ENCODE measurements around the gene FBXL14.

FBXL14 gene

DNA sequence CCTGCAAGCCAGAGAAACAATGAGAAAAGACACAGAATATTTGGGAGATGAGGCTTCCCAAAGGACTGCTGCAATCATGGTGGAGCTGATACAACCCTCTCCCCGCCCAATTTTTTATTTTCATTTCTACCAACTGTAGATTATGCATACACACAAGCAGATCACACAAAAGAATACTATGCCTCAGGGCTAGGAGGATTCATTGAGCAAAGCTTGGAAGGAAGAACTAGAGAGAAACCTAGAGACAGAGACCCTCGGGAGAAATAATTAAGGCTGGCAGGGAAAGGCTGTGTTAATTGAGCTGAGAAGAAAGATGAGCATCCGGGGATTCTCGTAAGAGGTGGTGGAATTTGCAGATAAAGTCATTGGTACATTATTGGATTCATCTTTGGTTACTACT, 24.8 kb upstream of the FBXL14 start:
- no peak for DNase-seq (ENCODE audit: extremely low spot score)
- ChIA-PET CTCF (no interaction called here), POLR2A (no interaction called here)
- TF ChIP-seq HDGF (IDR thresholded peaks at IDR 0.05; ENCODE audit: borderline replicate concordance) (no peak), SP1 (IDR thresholded peaks at IDR 0.05) (no peak), FOXM1 (IDR thresholded peaks at IDR 0.05; ENCODE audit: borderline replicate concordance) (no peak), ELF4 (IDR thresholded peaks at IDR 0.05) (no peak), ZNF384 (IDR thresholded peaks at IDR 0.05) (no peak), FOXK2 (IDR thresholded peaks at IDR 0.05) (no peak), NFRKB (IDR thresholded peaks at IDR 0.05) (no peak), CTBP1 (IDR thresholded peaks at IDR 0.05; ENCODE audit: borderline replicate concordance) (no peak), L3MBTL2 (conservative IDR thresholded peaks at IDR 0.05) (no peak), BHLHE40 (IDR thresholded peaks at IDR 0.05; ENCODE audit: borderline replicate concordance) (no peak), FOXA1 (IDR thresholded peaks at IDR 0.05) (no peak), TARDBP (IDR thresholded peaks at IDR 0.05) (no peak), LEF1 (IDR thresholded peaks at IDR 0.05; ENCODE audit: borderline replicate concordance) (no peak), SUZ12 (IDR thresholded peaks at IDR 0.05) (no peak), ARNT (IDR thresholded peaks at IDR 0.05) (no peak)
- TF ChIP-seq, protein P1, sequence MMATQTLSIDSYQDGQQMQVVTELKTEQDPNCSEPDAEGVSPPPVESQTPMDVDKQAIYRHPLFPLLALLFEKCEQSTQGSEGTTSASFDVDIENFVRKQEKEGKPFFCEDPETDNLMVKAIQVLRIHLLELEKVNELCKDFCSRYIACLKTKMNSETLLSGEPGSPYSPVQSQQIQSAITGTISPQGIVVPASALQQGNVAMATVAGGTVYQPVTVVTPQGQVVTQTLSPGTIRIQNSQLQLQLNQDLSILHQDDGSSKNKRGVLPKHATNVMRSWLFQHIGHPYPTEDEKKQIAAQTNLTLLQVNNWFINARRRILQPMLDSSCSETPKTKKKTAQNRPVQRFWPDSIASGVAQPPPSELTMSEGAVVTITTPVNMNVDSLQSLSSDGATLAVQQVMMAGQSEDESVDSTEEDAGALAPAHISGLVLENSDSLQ (IDR thresholded peaks at IDR 0.05): no peak

DNA sequence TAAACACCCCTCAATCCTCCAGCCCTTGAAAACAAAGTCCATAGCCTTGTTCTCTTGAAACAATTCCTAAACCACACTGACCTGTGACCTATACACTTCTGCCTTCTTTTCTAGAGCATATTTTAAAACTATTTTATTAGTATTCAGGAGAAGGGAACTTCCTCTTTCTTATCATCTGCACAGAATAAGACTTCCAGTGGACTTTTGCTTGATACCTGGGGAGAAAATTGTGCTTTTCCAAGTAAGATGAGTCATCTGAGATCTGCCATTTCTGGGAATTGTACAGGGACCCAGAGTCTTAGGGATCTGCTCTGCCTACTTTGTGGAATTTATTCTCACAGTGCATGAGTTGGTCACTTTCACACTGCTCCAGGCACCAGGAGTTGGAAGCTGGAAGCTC, 24.1 kb upstream of the FBXL14 start:
- POLR2A ChIA-PET: no interaction called here
- no peak for TF ChIP-seq CTBP1 (IDR thresholded peaks at IDR 0.05; ENCODE audit: borderline replicate concordance)
- no peak for TF ChIP-seq HDGF (IDR thresholded peaks at IDR 0.05; ENCODE audit: borderline replicate concordance)
- no peak for TF ChIP-seq FOXK2 (IDR thresholded peaks at IDR 0.05)
- no peak for TF ChIP-seq LEF1 (IDR thresholded peaks at IDR 0.05; ENCODE audit: borderline replicate concordance)
- TF ChIP-seq TARDBP (IDR thresholded peaks at IDR 0.05): no peak
- no peak for TF ChIP-seq ELF4 (IDR thresholded peaks at IDR 0.05)
- TF ChIP-seq ARNT (IDR thresholded peaks at IDR 0.05): no peak
- TF ChIP-seq NFRKB (IDR thresholded peaks at IDR 0.05): no peak
- no peak for TF ChIP-seq FOXA1 (IDR thresholded peaks at IDR 0.05)
- TF ChIP-seq BHLHE40 (IDR thresholded peaks at IDR 0.05; ENCODE audit: borderline replicate concordance): no peak
- TF ChIP-seq, protein P1 (IDR thresholded peaks at IDR 0.05): no peak
- TF ChIP-seq L3MBTL2 (conservative IDR thresholded peaks at IDR 0.05): no peak
- TF ChIP-seq ZNF384 (IDR thresholded peaks at IDR 0.05): no peak
- TF ChIP-seq SP1 (IDR thresholded peaks at IDR 0.05): no peak
- no peak for TF ChIP-seq FOXM1 (IDR thresholded peaks at IDR 0.05; ENCODE audit: borderline replicate concordance)
- TF ChIP-seq SUZ12 (IDR thresholded peaks at IDR 0.05): no peak
- CTCF ChIA-PET: no interaction called here
- no peak for DNase-seq (ENCODE audit: extremely low spot score)

DNA sequence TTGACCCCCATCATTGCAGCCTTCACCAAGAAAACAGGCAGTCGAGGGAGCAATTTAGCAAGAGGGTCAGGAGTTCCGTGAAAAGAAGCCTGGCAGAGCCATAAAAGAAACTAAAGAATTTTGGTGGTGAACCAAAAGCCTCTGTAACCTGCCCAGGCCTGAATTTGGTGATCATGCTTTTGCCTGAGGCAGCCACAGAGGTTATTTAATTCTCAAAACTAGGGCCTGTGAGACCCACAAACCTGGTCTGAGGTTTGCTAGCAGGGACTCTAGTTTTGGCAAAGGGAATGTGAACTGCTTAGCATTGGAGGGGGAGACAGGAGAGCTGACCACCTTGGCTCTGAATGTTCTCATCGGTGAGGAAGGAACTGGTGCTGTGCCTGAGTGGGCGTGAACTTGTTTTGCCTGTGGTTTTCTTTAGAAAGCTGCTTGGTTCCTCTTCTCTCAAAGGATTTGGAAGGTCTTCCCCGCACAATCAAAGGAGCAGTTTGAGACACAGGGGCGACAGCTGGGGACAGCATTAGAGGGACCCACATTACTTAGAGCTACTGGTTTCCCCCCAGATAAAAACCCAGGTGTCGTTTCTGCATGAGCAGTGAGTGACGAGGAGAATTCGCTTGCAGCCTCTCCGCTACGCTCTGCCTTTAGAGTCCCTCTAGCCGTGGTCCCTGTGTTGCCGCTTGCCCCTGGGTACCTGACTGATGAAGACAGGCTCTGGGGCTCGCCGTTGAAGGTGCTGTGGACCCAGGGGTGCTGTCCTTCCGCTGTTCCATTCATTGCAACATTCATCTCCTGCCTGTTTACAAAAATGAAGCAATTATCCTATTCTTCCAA, 22.1 kb upstream of the FBXL14 start:
- CTCF ChIA-PET: interaction anchor here (1.0 kb wide), 1 partner anchor 18 kb away, joined by 3 read pairs; no protein-coding TSS in a partner anchor
- DNase-seq (ENCODE audit: extremely low spot score): no peak
- POLR2A ChIA-PET: interaction anchor here (1.7 kb wide), 1 partner anchor 10 kb away, joined by 4 read pairs; no protein-coding TSS in a partner anchor
- TF ChIP-seq LEF1 (IDR thresholded peaks at IDR 0.05; ENCODE audit: borderline replicate concordance) (no peak), TARDBP (IDR thresholded peaks at IDR 0.05) (no peak), FOXK2 (IDR thresholded peaks at IDR 0.05) (no peak), HDGF (IDR thresholded peaks at IDR 0.05; ENCODE audit: borderline replicate concordance) (no peak)

DNA sequence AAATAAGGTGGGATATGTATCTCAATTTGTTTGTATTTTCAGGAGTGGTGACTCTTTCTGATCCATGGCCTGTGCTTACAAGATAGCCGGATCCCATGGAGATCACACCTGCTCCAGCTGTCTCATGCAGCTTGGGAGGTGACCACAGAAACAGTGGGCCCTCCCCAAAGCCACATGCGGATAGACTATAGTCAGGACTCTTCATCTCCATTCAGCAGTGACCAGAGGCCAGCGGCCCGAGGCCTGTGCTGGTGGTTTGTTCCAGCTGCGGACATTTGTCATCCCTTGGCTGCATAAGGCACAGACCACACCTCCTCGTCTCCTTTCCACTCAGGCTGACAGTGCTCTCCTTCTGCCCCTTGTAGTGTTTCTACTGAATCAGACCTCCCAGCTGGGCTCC, 20.0 kb upstream of the FBXL14 start:
- TF ChIP-seq SUZ12 (IDR thresholded peaks at IDR 0.05): no peak
- TF ChIP-seq FOXK2 (IDR thresholded peaks at IDR 0.05): no peak
- TF ChIP-seq CTBP1 (IDR thresholded peaks at IDR 0.05; ENCODE audit: borderline replicate concordance): no peak
- no peak for TF ChIP-seq TARDBP (IDR thresholded peaks at IDR 0.05)
- TF ChIP-seq ZNF384 (IDR thresholded peaks at IDR 0.05): no peak
- no peak for TF ChIP-seq ARNT (IDR thresholded peaks at IDR 0.05)
- TF ChIP-seq FOXA1 (IDR thresholded peaks at IDR 0.05): no peak
- TF ChIP-seq NFRKB (IDR thresholded peaks at IDR 0.05): no peak
- TF ChIP-seq SP1 (IDR thresholded peaks at IDR 0.05): no peak
- no peak for TF ChIP-seq BHLHE40 (IDR thresholded peaks at IDR 0.05; ENCODE audit: borderline replicate concordance)
- no peak for TF ChIP-seq HDGF (IDR thresholded peaks at IDR 0.05; ENCODE audit: borderline replicate concordance)
- TF ChIP-seq FOXM1 (IDR thresholded peaks at IDR 0.05; ENCODE audit: borderline replicate concordance): no peak
- TF ChIP-seq LEF1 (IDR thresholded peaks at IDR 0.05; ENCODE audit: borderline replicate concordance): no peak
- no peak for TF ChIP-seq ELF4 (IDR thresholded peaks at IDR 0.05)
- no peak for TF ChIP-seq L3MBTL2 (conservative IDR thresholded peaks at IDR 0.05)
- TF ChIP-seq, protein P1 (IDR thresholded peaks at IDR 0.05): no peak
- ChIA-PET CTCF (interaction anchor here (0.9 kb wide), 1 partner anchor 11 kb away, joined by 4 read pairs; no protein-coding TSS in a partner anchor), POLR2A (no interaction called here)
- no peak for DNase-seq (ENCODE audit: extremely low spot score)

DNA sequence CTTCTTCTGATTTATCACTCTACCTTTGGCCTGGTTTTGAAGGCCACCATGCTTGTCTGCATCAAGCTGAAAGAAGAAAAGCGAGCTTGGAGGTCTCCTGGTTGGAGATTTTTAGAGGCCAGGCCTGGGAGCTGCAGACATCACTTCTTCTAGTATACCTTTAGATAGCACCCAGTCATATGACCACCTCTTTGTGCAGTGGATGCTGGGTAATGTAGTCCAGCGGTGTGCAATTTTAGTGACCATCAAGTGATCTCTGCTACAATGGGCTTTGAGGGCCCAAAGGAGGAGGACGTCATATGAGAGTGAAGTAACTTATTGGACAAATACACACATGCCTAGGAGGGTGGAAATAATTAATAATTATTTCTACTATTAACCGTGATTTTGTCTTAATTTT, 19.5 kb upstream of the FBXL14 start:
- CTCF ChIA-PET: interaction anchor here (1.9 kb wide), 1 partner anchor 496 kb away, joined by 7 read pairs; no protein-coding TSS in a partner anchor
- POLR2A ChIA-PET: no interaction called here
- no peak for DNase-seq (ENCODE audit: extremely low spot score)
- no peak for TF ChIP-seq ARNT (IDR thresholded peaks at IDR 0.05)
- TF ChIP-seq SUZ12 (IDR thresholded peaks at IDR 0.05): no peak
- TF ChIP-seq FOXA1 (IDR thresholded peaks at IDR 0.05): no peak

Data from HEK293T (cell line).